HG03097 (cell line): Measurements from ENCODE around the gene NELFE.
"Not testable (repeated sequence)": the region's sequence is repeated elsewhere in the genome, so short reads cannot be mapped to it uniquely, and the experiment has no call there.

Experiments
- ATAC-seq: cut with Tn5 transposase; IDR thresholded peaks from one replicate; pipeline ENCODE4 v1.9.1; 2021; ENCODE audit not compliant: unreplicated experiment, low FRiP score

Gene NELFE

GRCh38 chr6:31952140-31952805, 6.5 kb downstream of the NELFE start:
- no peak for ATAC-seq

GRCh38 chr6:31949926-31950548, 8.7 kb downstream of the NELFE start:
- ATAC-seq = no peak

- no peak for ATAC-seq
Measured at GRCh38 chr6:31948753-31949413, 9.9 kb downstream of the NELFE start.

- ATAC-seq = no peak
Measured at GRCh38 chr6:31948306-31948705, 10.5 kb downstream of the NELFE start.

GRCh38 chr6:31947864-31948263, 10.9 kb downstream of the NELFE start:
- no peak for ATAC-seq

- ATAC-seq = no peak
Measured at GRCh38 chr6:31947070-31947675, 11.6 kb downstream of the NELFE start.

- no peak for ATAC-seq
Measured at GRCh38 chr6:31946370-31946885, 12.3 kb downstream of the NELFE start.

- ATAC-seq = no peak
Measured at GRCh38 chr6:31945507-31946369, 13.0 kb downstream of the NELFE start, which contains the start of gene CFB. CFB (plus strand) TSS chr6:31946095; CDS start chr6:31946222, 127 bp downstream.

- ATAC-seq = no peak
Measured at GRCh38 chr6:31945154-31945506, 13.6 kb downstream of the NELFE start.

- no peak for ATAC-seq
Measured at GRCh38 chr6:31943742-31944141, 15.0 kb downstream of the NELFE start.

GRCh38 chr6:31940256-31940664, 18.5 kb downstream of the NELFE start:
- no peak for ATAC-seq

GRCh38 chr6:31935823-31936222, 22.9 kb downstream of the NELFE start:
- ATAC-seq = no peak

- no peak for ATAC-seq
Measured at GRCh38 chr6:31935021-31935420, 23.8 kb downstream of the NELFE start.

- ATAC-seq = no peak
Measured at GRCh38 chr6:31933537-31933936, 25.2 kb downstream of the NELFE start.

- ATAC-seq = not testable (repeated sequence)
Measured at GRCh38 chr6:31932137-31932536, 26.6 kb downstream of the NELFE start.

GRCh38 chr6:31930962-31931361, 27.8 kb downstream of the NELFE start:
- ATAC-seq = no peak

- no peak for ATAC-seq
Measured at GRCh38 chr6:31928672-31928939, 30.2 kb downstream of the NELFE start.

GRCh38 chr6:31927863-31928671, 30.7 kb downstream of the NELFE start:
- ATAC-seq = no peak

GRCh38 chr6:31927242-31927862, 31.4 kb downstream of the NELFE start, which contains the start of gene C2:
C2 (plus strand) TSS chr6:31927717; CDS start chr6:31927753, 36 bp downstream.
- ATAC-seq = no peak
